ENCODE data around the gene STK32B. TPM values are rescaled to one million over a fixed set of nuclear protein-coding genes. Genes with fewer than 3 reads are reported as not detected.

STK32B gene
- total RNA-seq, 4 donors from 2014 or later = 0.09 to 3.2 (median 0.38) TPM; not detected in 1

- TF ChIP-seq POLR2A (IDR thresholded peaks at IDR 0.05) = no peak
- no peak for TF ChIP-seq CTCF (IDR thresholded peaks at IDR 0.05)
- no peak overlapping the region for H3K4me3 ChIP-seq
- H3K36me3 ChIP-seq = no peaks in the 10 kb centered on the region
- H3K27ac ChIP-seq = no peak overlapping the region
- H3K27me3 ChIP-seq = no peaks in the 10 kb centered on the region
- no peak for DNase-seq
- intact Hi-C loops (cut with DNase I) = no loop called here
- no peaks in the 10 kb centered on the region for H3K9me3 ChIP-seq
- peaks cover 0 to 23% (median 12%) of the 10 kb centered on the region in 3 donors for H3K4me1 ChIP-seq
- 81% methylated on average over 3 of the region's 3 CpGs; no CpG with 5 or more reads in 1 of the 2 donors for WGBS, 2 donors
Observed at GRCh38 chr4:5364406-5364805, 313.1 kb downstream of the STK32B start.

GRCh38 chr4:5365071-5366008, 314.1 kb downstream of the STK32B start:
- Histone ChIP-seq H3K4me1 (peaks cover 0 to 23% (median 12%) of the 10 kb centered on the region in 3 donors), H3K27ac (peak overlapping the region; percentile 5 to 81 (median 72)), H3K27me3 (no peaks in the 10 kb centered on the region), H3K4me3 (no peak overlapping the region), H3K36me3 (no peaks in the 10 kb centered on the region), H3K9me3 (no peaks in the 10 kb centered on the region)
- TF ChIP-seq POLR2A (IDR thresholded peaks at IDR 0.05) (no peak), CTCF (IDR thresholded peaks at IDR 0.05) (no peak)
- no peak for DNase-seq
- 21 to 30% methylated on average over 12 of the region's 12 CpGs for WGBS, 2 donors
- intact Hi-C loops (cut with DNase I) = no loop called here

- TF ChIP-seq POLR2A (IDR thresholded peaks at IDR 0.05) (no peak), CTCF (IDR thresholded peaks at IDR 0.05) (no peak)
- intact Hi-C loops (cut with DNase I) = no loop called here
- whole genome bisulfite sequencing, 2 donors = 32 to 47% methylated on average over 3 of the region's 3 CpGs
- Histone ChIP-seq H3K27me3 (no peaks in the 10 kb centered on the region), H3K27ac (peak overlapping the region; percentile 66 to 81 (median 74)), H3K9me3 (no peaks in the 10 kb centered on the region), H3K4me3 (no peak overlapping the region), H3K36me3 (no peaks in the 10 kb centered on the region), H3K4me1 (peaks cover 0 to 23% (median 12%) of the 10 kb centered on the region in 3 donors)
- DNase-seq = no peak
Observed at GRCh38 chr4:5366009-5366386, 314.7 kb downstream of the STK32B start.

- H3K36me3 ChIP-seq = no peaks in the 10 kb centered on the region
- no peaks in the 10 kb centered on the region for H3K27me3 ChIP-seq
- WGBS, 2 donors = 30 to 57% methylated on average over 6 of the region's 6 CpGs
- no peak overlapping the region for H3K4me3 ChIP-seq
- no peak for DNase-seq
- H3K9me3 ChIP-seq = no peaks in the 10 kb centered on the region
- H3K4me1 ChIP-seq = peaks cover 0 to 23% (median 12%) of the 10 kb centered on the region in 3 donors
- peak overlapping the region; percentile 66 to 81 (median 74) for H3K27ac ChIP-seq
- intact Hi-C loops (cut with DNase I) = no loop called here
- TF ChIP-seq CTCF (IDR thresholded peaks at IDR 0.05) = no peak
- TF ChIP-seq POLR2A (IDR thresholded peaks at IDR 0.05) = no peak
Observed at GRCh38 chr4:5366421-5366820, 315.1 kb downstream of the STK32B start.

- peaks cover 0 to 23% (median 12%) of the 10 kb centered on the region in 3 donors for H3K4me1 ChIP-seq
- no peak overlapping the region for H3K4me3 ChIP-seq
- intact Hi-C loops (cut with DNase I) = no loop called here
- no peak overlapping the region for H3K27ac ChIP-seq
- DNase-seq = no peak
- 71 to 83% methylated on average over 2 to 3 of the region's 3 CpGs for WGBS, 2 donors
- no peaks in the 10 kb centered on the region for H3K27me3 ChIP-seq
- TF ChIP-seq CTCF (IDR thresholded peaks at IDR 0.05) = no peak
- TF ChIP-seq POLR2A (IDR thresholded peaks at IDR 0.05) = no peak
- H3K36me3 ChIP-seq = no peaks in the 10 kb centered on the region
- peaks cover 0 to 5% (median 0%) of the 10 kb centered on the region in 3 donors for H3K9me3 ChIP-seq
Observed at GRCh38 chr4:5368426-5368825, 317.1 kb downstream of the STK32B start.
